Right hindlimb (tissue), 1 donor: Measurements from ENCODE around the gene GPR161.
"Not testable (repeated sequence)": the region's sequence is repeated elsewhere in the genome, so short reads cannot be mapped to it uniquely, and the experiment has no call there.

Experiments
- DNase-seq: peaks from one replicate; pipeline ENCODE4 v3.0.0-alpha.2; 2018

GPR161 gene

GRCh38 chr1:168136709-168137514 is at the start of gene GPR161:
GPR161 (minus strand) TSS chr1:168136930; CDS start chr1:168104850, 32,080 bp downstream.
- DNase-seq, result peak; percentile 82

GRCh38 chr1:168181063-168181720 is 44.5 kb upstream of the GPR161 start:
- DNase-seq, result not testable (repeated sequence)

GRCh38 chr1:168180148-168180524 is 43.4 kb upstream of the GPR161 start:
- DNase-seq, result no peak

- peak; percentile 24 for DNase-seq
Observed at GRCh38 chr1:168179438-168180147, 42.9 kb upstream of the GPR161 start.

GRCh38 chr1:168178638-168179437 is 42.1 kb upstream of the GPR161 start, which contains the start of gene TIPRL:
TIPRL (plus strand) TSS chr1:168178962; CDS start chr1:168179078, 116 bp downstream.
- peak; percentile 98 for DNase-seq

- no peak for DNase-seq
Observed at GRCh38 chr1:168178227-168178637, 41.5 kb upstream of the GPR161 start.

GRCh38 chr1:168172250-168172915 is 35.7 kb upstream of the GPR161 start:
- DNase-seq, result no peak

GRCh38 chr1:168170564-168171508 is 34.1 kb upstream of the GPR161 start:
- DNase-seq, result no peak

- no peak for DNase-seq
Observed at GRCh38 chr1:168167806-168168205, 31.1 kb upstream of the GPR161 start.

GRCh38 chr1:168164771-168165170 is 28.0 kb upstream of the GPR161 start:
- DNase-seq, result no peak

GRCh38 chr1:168163670-168164069 is 26.9 kb upstream of the GPR161 start:
- no peak for DNase-seq

GRCh38 chr1:168161459-168161858 is 24.7 kb upstream of the GPR161 start:
- no peak for DNase-seq

GRCh38 chr1:168159979-168160378 is 23.2 kb upstream of the GPR161 start:
- DNase-seq, result no peak

- DNase-seq, result no peak
Observed at GRCh38 chr1:168159251-168159650, 22.5 kb upstream of the GPR161 start.

GRCh38 chr1:168157638-168158037 is 20.9 kb upstream of the GPR161 start:
- no peak for DNase-seq

GRCh38 chr1:168155910-168156309 is 19.2 kb upstream of the GPR161 start:
- DNase-seq, result no peak

- DNase-seq, result not testable (repeated sequence)
Observed at GRCh38 chr1:168154707-168155106, 18.0 kb upstream of the GPR161 start.

- DNase-seq, result no peak
Observed at GRCh38 chr1:168151935-168152334, 15.2 kb upstream of the GPR161 start.

GRCh38 chr1:168150283-168150682 is 13.6 kb upstream of the GPR161 start:
- no peak for DNase-seq

- no peak for DNase-seq
Observed at GRCh38 chr1:168148916-168149315, 12.2 kb upstream of the GPR161 start.

- DNase-seq, result no peak
Observed at GRCh38 chr1:168146626-168147025, 9.9 kb upstream of the GPR161 start.
